Fibroblast of skin of right quadriceps (primary cell): ENCODE results near the gene PLA2R1.

Experiments
- DNase-seq: peaks from one replicate; pipeline ENCODE4 v3.0.0-alpha.2; 2013

PLA2R1 gene

GRCh38 chr2:160028431-160029269 is 33.8 kb downstream of the PLA2R1 start:
- DNase-seq, result peak; percentile 75

GRCh38 chr2:160022162-160022561 is 40.3 kb downstream of the PLA2R1 start:
- DNase-seq, result no peak

GRCh38 chr2:160019374-160020090 is 42.9 kb downstream of the PLA2R1 start:
- DNase-seq, result no peak

- no peak for DNase-seq
These were observed 46.7 kb downstream of the PLA2R1 start for GRCh38 chr2:160015746-160016145.

GRCh38 chr2:160014227-160014626 is 48.2 kb downstream of the PLA2R1 start:
- DNase-seq, result no peak

- DNase-seq, result no peak
These were observed 51.9 kb downstream of the PLA2R1 start for GRCh38 chr2:160010361-160011145.

- no peak for DNase-seq
These were observed 55.3 kb downstream of the PLA2R1 start for GRCh38 chr2:160007111-160007510.

- no peak for DNase-seq
These were observed 55.9 kb downstream of the PLA2R1 start for GRCh38 chr2:160006475-160006874.

- no peak for DNase-seq
These were observed 56.5 kb downstream of the PLA2R1 start for GRCh38 chr2:160005908-160006307.

- no peak for DNase-seq
These were observed 56.9 kb downstream of the PLA2R1 start for GRCh38 chr2:160005476-160005875.

GRCh38 chr2:159998961-159999360 is 63.5 kb downstream of the PLA2R1 start:
- peak; percentile 33 for DNase-seq

GRCh38 chr2:159998243-159998642 is 64.2 kb downstream of the PLA2R1 start:
- DNase-seq, result no peak

- peak; percentile 55 for DNase-seq
These were observed 65.4 kb downstream of the PLA2R1 start for GRCh38 chr2:159996792-159997546.

GRCh38 chr2:159995038-159995437 is 67.4 kb downstream of the PLA2R1 start:
- no peak for DNase-seq

GRCh38 chr2:159989249-159989648 is 73.2 kb downstream of the PLA2R1 start:
- DNase-seq, result no peak

- no peak for DNase-seq
These were observed 73.9 kb downstream of the PLA2R1 start for GRCh38 chr2:159988412-159988970.

GRCh38 chr2:159987181-159987580 is 75.2 kb downstream of the PLA2R1 start:
- DNase-seq, result no peak

GRCh38 chr2:159985656-159986055 is 76.8 kb downstream of the PLA2R1 start:
- DNase-seq, result no peak

- DNase-seq, result no peak
These were observed 78.4 kb downstream of the PLA2R1 start for GRCh38 chr2:159984034-159984433.

GRCh38 chr2:159982842-159983785 is 79.3 kb downstream of the PLA2R1 start:
- peak; percentile 58 for DNase-seq

GRCh38 chr2:159982270-159982669 is 80.1 kb downstream of the PLA2R1 start:
- DNase-seq, result peak; percentile 90
